ENCODE results near the gene SERPINA7. TPM values are rescaled to one million over a fixed set of nuclear protein-coding genes. Genes with fewer than 3 reads are reported as not detected.

The SERPINA7 gene
- total RNA-seq, 1 donor from 2014 or later = not detected

Other genes with a start within 250 kb of the SERPINA7 start
- gene NRK, start 216.2 kb downstream of the SERPINA7 start, total RNA-seq = 1.8 TPM
- 10.0 TPM for gene PWWP3B, start 129.6 kb upstream of the SERPINA7 start, total RNA-seq

Data from left ventricle myocardium superior (tissue), 1 donor.